T-helper 2 cell treated with Interferon-gamma antibody and Interleukin-4, amounts not matched to agents 5 μg/mL and 100 μg/mL, for 36 hours (primary cell): ENCODE results near the gene SFMBT2.
"Not testable (repeated sequence)": the region's sequence is repeated elsewhere in the genome, so short reads cannot be mapped to it uniquely, and the experiment has no call there.

Experiments
- DNase-seq: peaks from one replicate; pipeline ENCODE4 v3.0.0; 2021; ENCODE audit warnings: low spot score
- H3K27ac Mint-ChIP-seq: one replicate; pipeline ENCODE4 v1.8.0; 2021; ENCODE audit warnings: mild to moderate bottlenecking, mixed read lengths
- H3K27me3 Mint-ChIP-seq: one replicate; pipeline ENCODE4 v1.8.0; 2021; ENCODE audit warnings: low read depth, mixed read lengths
- H3K36me3 Mint-ChIP-seq: one replicate; pipeline ENCODE4 v1.8.0; 2021; ENCODE audit warnings: low read depth, mixed read lengths
- H3K4me1 Mint-ChIP-seq: one replicate; pipeline ENCODE4 v1.8.0; 2021; ENCODE audit warnings: low read depth, mixed read lengths
- H3K4me3 Mint-ChIP-seq: one replicate; pipeline ENCODE4 v1.8.0; 2022; ENCODE audit warnings: mild to moderate bottlenecking, moderate library complexity, mixed read lengths
- H3K9me3 Mint-ChIP-seq: one replicate; pipeline ENCODE4 v1.8.0; 2021; ENCODE audit warnings: mixed read lengths

The SFMBT2 gene

GRCh38 chr10:7327885-7328284 lies 82.9 kb downstream of the SFMBT2 start:
- DNase-seq, result no peak
- H3K27me3 Mint-ChIP-seq, result no peaks in the 10 kb centered on the region
- H3K4me1 Mint-ChIP-seq, result peaks cover 2% of the 10 kb centered on the region
- no peak overlapping the region for H3K4me3 Mint-ChIP-seq
- H3K36me3 Mint-ChIP-seq, result peaks cover 51% of the 10 kb centered on the region
- H3K27ac Mint-ChIP-seq, result no peak overlapping the region
- peaks cover 41% of the 10 kb centered on the region for H3K9me3 Mint-ChIP-seq

- Mint-ChIP-seq H3K9me3 (peaks cover 36% of the 10 kb centered on the region), H3K4me3 (no peak overlapping the region), H3K36me3 (peaks cover 36% of the 10 kb centered on the region), H3K4me1 (peaks cover 23% of the 10 kb centered on the region), H3K27me3 (no peaks in the 10 kb centered on the region), H3K27ac (no peak overlapping the region)
- DNase-seq, result no peak
Measured at GRCh38 chr10:7322623-7323022, 88.2 kb downstream of the SFMBT2 start.

GRCh38 chr10:7320072-7320471 lies 90.8 kb downstream of the SFMBT2 start:
- no peaks in the 10 kb centered on the region for H3K27me3 Mint-ChIP-seq
- peaks cover 21% of the 10 kb centered on the region for H3K36me3 Mint-ChIP-seq
- no peak overlapping the region for H3K4me3 Mint-ChIP-seq
- H3K9me3 Mint-ChIP-seq, result peaks cover 19% of the 10 kb centered on the region
- peaks cover 30% of the 10 kb centered on the region for H3K4me1 Mint-ChIP-seq
- H3K27ac Mint-ChIP-seq, result peak overlapping the region; percentile 46
- DNase-seq, result no peak

GRCh38 chr10:7319632-7320031 lies 91.2 kb downstream of the SFMBT2 start:
- peak overlapping the region; percentile 46 for H3K27ac Mint-ChIP-seq
- DNase-seq, result no peak
- H3K4me1 Mint-ChIP-seq, result peaks cover 33% of the 10 kb centered on the region
- peaks cover 19% of the 10 kb centered on the region for H3K9me3 Mint-ChIP-seq
- no peak overlapping the region for H3K4me3 Mint-ChIP-seq
- H3K27me3 Mint-ChIP-seq, result no peaks in the 10 kb centered on the region
- H3K36me3 Mint-ChIP-seq, result peaks cover 20% of the 10 kb centered on the region

- peaks cover 14% of the 10 kb centered on the region for H3K36me3 Mint-ChIP-seq
- no peak overlapping the region for H3K27ac Mint-ChIP-seq
- no peak overlapping the region for H3K4me3 Mint-ChIP-seq
- H3K4me1 Mint-ChIP-seq, result peaks cover 33% of the 10 kb centered on the region
- peaks cover 12% of the 10 kb centered on the region for H3K9me3 Mint-ChIP-seq
- no peaks in the 10 kb centered on the region for H3K27me3 Mint-ChIP-seq
- no peak for DNase-seq
Measured at GRCh38 chr10:7318836-7319235, 92.0 kb downstream of the SFMBT2 start.

- Mint-ChIP-seq H3K27ac (no peak overlapping the region), H3K27me3 (no peaks in the 10 kb centered on the region), H3K9me3 (peaks cover 11% of the 10 kb centered on the region), H3K4me1 (peaks cover 36% of the 10 kb centered on the region), H3K36me3 (peaks cover 18% of the 10 kb centered on the region), H3K4me3 (no peak overlapping the region)
- DNase-seq, result no peak
Measured at GRCh38 chr10:7317786-7318446, 92.9 kb downstream of the SFMBT2 start.

GRCh38 chr10:7316839-7317238 lies 94.0 kb downstream of the SFMBT2 start:
- no peak for DNase-seq
- Mint-ChIP-seq H3K27ac (no peak overlapping the region), H3K9me3 (peaks cover under 1% of the 10 kb centered on the region), H3K4me3 (no peak overlapping the region), H3K27me3 (no peaks in the 10 kb centered on the region), H3K4me1 (peaks cover 36% of the 10 kb centered on the region), H3K36me3 (peaks cover 11% of the 10 kb centered on the region)

GRCh38 chr10:7315906-7316305 lies 94.9 kb downstream of the SFMBT2 start:
- Mint-ChIP-seq H3K27ac (no peak overlapping the region), H3K36me3 (peaks cover 10% of the 10 kb centered on the region), H3K4me3 (no peak overlapping the region), H3K9me3 (no peaks in the 10 kb centered on the region), H3K4me1 (peaks cover 36% of the 10 kb centered on the region), H3K27me3 (no peaks in the 10 kb centered on the region)
- no peak for DNase-seq

GRCh38 chr10:7314170-7314569 lies 96.7 kb downstream of the SFMBT2 start:
- Mint-ChIP-seq H3K9me3 (no peaks in the 10 kb centered on the region), H3K4me1 (peaks cover 28% of the 10 kb centered on the region), H3K27ac (no peak overlapping the region), H3K36me3 (peaks cover 4% of the 10 kb centered on the region), H3K27me3 (no peaks in the 10 kb centered on the region), H3K4me3 (no peak overlapping the region)
- DNase-seq, result peak; percentile 10

GRCh38 chr10:7312488-7312857 lies 98.4 kb downstream of the SFMBT2 start:
- Mint-ChIP-seq H3K36me3 (peaks cover 15% of the 10 kb centered on the region), H3K27ac (no peak overlapping the region), H3K27me3 (no peaks in the 10 kb centered on the region), H3K4me3 (no peak overlapping the region), H3K4me1 (peaks cover 13% of the 10 kb centered on the region), H3K9me3 (peaks cover 2% of the 10 kb centered on the region)
- no peak for DNase-seq

- H3K4me1 Mint-ChIP-seq, result peaks cover 13% of the 10 kb centered on the region
- H3K36me3 Mint-ChIP-seq, result peaks cover 19% of the 10 kb centered on the region
- not testable (repeated sequence) for H3K9me3 Mint-ChIP-seq
Measured at GRCh38 chr10:7311850-7312487, 98.9 kb downstream of the SFMBT2 start.

GRCh38 chr10:7311218-7311849 lies 99.5 kb downstream of the SFMBT2 start:
- no peak overlapping the region for H3K4me3 Mint-ChIP-seq
- peaks cover 13% of the 10 kb centered on the region for H3K4me1 Mint-ChIP-seq
- DNase-seq, result no peak
- no peak overlapping the region for H3K27ac Mint-ChIP-seq
- H3K36me3 Mint-ChIP-seq, result peaks cover 19% of the 10 kb centered on the region
- H3K27me3 Mint-ChIP-seq, result no peaks in the 10 kb centered on the region
- H3K9me3 Mint-ChIP-seq, result peaks cover 7% of the 10 kb centered on the region

More at GRCh38 chr10:7311850-7312487, 98.9 kb downstream of the SFMBT2 start:
- H3K4me3 Mint-ChIP-seq, DNase-seq, H3K27ac Mint-ChIP-seq, H3K27me3 Mint-ChIP-seq: not testable (repeated sequence)

- Mint-ChIP-seq H3K27ac (no peak overlapping the region), H3K4me3 (no peak overlapping the region), H3K27me3 (no peaks in the 10 kb centered on the region), H3K36me3 (peaks cover 19% of the 10 kb centered on the region), H3K9me3 (peaks cover 7% of the 10 kb centered on the region), H3K4me1 (peaks cover 5% of the 10 kb centered on the region)
- DNase-seq, result no peak
Measured at GRCh38 chr10:7310076-7310475, 100.8 kb downstream of the SFMBT2 start.

- Mint-ChIP-seq H3K4me3 (no peak overlapping the region), H3K4me1 (peaks cover 2% of the 10 kb centered on the region), H3K27ac (no peak overlapping the region), H3K9me3 (peaks cover 7% of the 10 kb centered on the region), H3K36me3 (peaks cover 19% of the 10 kb centered on the region), H3K27me3 (no peaks in the 10 kb centered on the region)
- no peak for DNase-seq
Measured at GRCh38 chr10:7308826-7309225, 102.0 kb downstream of the SFMBT2 start.
